ENCODE data around the gene C6orf47.

The C6orf47 gene

GRCh38 chr6:31687860-31688693, 27.5 kb upstream of the C6orf47 start:
- no peak for DNase-seq

GRCh38 chr6:31687321-31687720, 26.7 kb upstream of the C6orf47 start:
- DNase-seq, result no peak

- DNase-seq, result no peak
These were observed 25.9 kb upstream of the C6orf47 start for GRCh38 chr6:31686483-31686882.

GRCh38 chr6:31683591-31683990, 23.0 kb upstream of the C6orf47 start:
- no peak for DNase-seq

- no peak for DNase-seq
These were observed 20.6 kb upstream of the C6orf47 start for GRCh38 chr6:31681135-31681671.

GRCh38 chr6:31680226-31681134, 19.9 kb upstream of the C6orf47 start, which contains the start of gene LY6G5C:
Gene LY6G5C (minus strand): TSS chr6:31681067. CDS start chr6:31680373, 694 bp downstream.
- no peak for DNase-seq

GRCh38 chr6:31677955-31678354, 17.4 kb upstream of the C6orf47 start:
- no peak for DNase-seq

GRCh38 chr6:31676904-31677303, 16.3 kb upstream of the C6orf47 start:
- DNase-seq, result no peak

- no peak for DNase-seq
These were observed 15.8 kb upstream of the C6orf47 start for GRCh38 chr6:31676322-31676903.

- DNase-seq, result no peak
These were observed 9.1 kb upstream of the C6orf47 start, which contains the start of gene LY6G5B for GRCh38 chr6:31669676-31670075. Gene LY6G5B (plus strand): TSS chr6:31669976. CDS start chr6:31670951, 975 bp downstream.

GRCh38 chr6:31666337-31666965, 5.9 kb upstream of the C6orf47 start:
- DNase-seq, result no peak

- DNase-seq, result peak; percentile 86
These were observed 5.1 kb upstream of the C6orf47 start, which contains the start of gene CSNK2B for GRCh38 chr6:31665501-31666336. Gene CSNK2B (plus strand): TSS chr6:31666080. CDS start chr6:31666832, 752 bp downstream.

- DNase-seq, result peak; percentile 79
These were observed 4.4 kb upstream of the C6orf47 start, which contains the start of gene GPANK1 for GRCh38 chr6:31664790-31665500. Gene GPANK1 (minus strand): TSS chr6:31664997. CDS start chr6:31664478, 519 bp downstream.

GRCh38 chr6:31663961-31664789, 3.6 kb upstream of the C6orf47 start:
- no peak for DNase-seq

GRCh38 chr6:31663126-31663960, 2.8 kb upstream of the C6orf47 start:
- DNase-seq, result no peak

- no peak for DNase-seq
These were observed 1.6 kb upstream of the C6orf47 start for GRCh38 chr6:31662124-31662723.

- no peak for DNase-seq
These were observed 915 bp upstream of the C6orf47 start for GRCh38 chr6:31661262-31662123.

All from NCI-H2107 (cell line).